ENCODE data around the gene GLMP.

GLMP gene

DNA sequence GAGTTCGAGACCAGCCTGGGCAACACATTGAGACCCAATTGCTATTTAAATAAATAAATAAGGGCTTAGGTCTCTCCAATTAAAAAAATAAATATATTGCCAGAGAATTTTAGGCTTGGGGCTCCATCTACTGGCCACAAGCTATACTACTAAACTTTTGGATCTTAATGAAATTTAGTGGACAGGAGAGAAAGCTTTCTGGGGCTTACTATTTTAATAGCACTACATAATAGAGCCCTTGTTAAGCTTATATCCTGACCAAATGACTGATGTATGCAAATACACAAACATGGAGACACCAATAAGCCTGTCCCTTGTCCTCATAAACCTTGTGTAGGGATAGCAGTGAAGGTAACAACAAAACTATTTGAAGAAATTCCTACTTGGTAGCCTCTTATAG is 24.2 kb upstream of the GLMP start:
- no peaks in the 10 kb centered on the region for H3K4me1 ChIP-seq (ENCODE audit: control insufficient read depth, insufficient read depth, low read length, poor library complexity, severe bottlenecking)
- no peaks in the 10 kb centered on the region for H3K27me3 ChIP-seq (replicated peaks; ENCODE audit: control insufficient read depth, insufficient read depth, low read length, poor library complexity, severe bottlenecking)
- H3K9me3 ChIP-seq (ENCODE audit: control insufficient read depth, low read length) = no peaks in the 10 kb centered on the region
- H3K27ac ChIP-seq (ENCODE audit: insufficient read depth, low read length, poor library complexity, severe bottlenecking) = no peak overlapping the region
- no peak overlapping the region for H3K4me3 ChIP-seq (ENCODE audit: insufficient read depth, low read depth, low read length, poor library complexity, severe bottlenecking)
- H3K36me3 ChIP-seq (ENCODE audit: control insufficient read depth, insufficient read depth, low read length) = peaks cover 78% of the 10 kb centered on the region
- DNase-seq = no peak

DNA sequence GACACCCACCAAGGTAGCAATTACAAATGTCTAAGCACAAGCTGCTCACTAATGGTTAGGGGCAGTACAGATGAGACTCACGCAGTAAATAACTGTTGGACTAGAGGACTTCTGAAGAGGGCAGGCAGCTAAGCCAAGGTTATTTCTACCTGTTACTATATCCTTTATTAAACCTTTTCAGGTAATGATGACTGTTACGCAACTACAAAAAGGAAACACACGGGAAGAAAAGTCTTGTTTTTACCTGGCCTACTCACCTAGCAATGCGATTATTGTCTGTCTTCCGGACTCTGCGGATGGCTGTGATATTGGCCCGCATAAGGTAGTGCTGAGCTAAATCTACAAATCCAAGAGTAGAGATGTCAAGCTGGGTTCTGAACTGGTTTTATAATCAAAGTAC is 21.4 kb upstream of the GLMP start:
- Histone ChIP-seq H3K27ac (ENCODE audit: insufficient read depth, low read length, poor library complexity, severe bottlenecking) (no peak overlapping the region), H3K36me3 (ENCODE audit: control insufficient read depth, insufficient read depth, low read length) (peaks cover 77% of the 10 kb centered on the region), H3K4me3 (ENCODE audit: insufficient read depth, low read depth, low read length, poor library complexity, severe bottlenecking) (no peak overlapping the region), H3K4me1 (ENCODE audit: control insufficient read depth, insufficient read depth, low read length, poor library complexity, severe bottlenecking) (no peaks in the 10 kb centered on the region), H3K27me3 (replicated peaks; ENCODE audit: control insufficient read depth, insufficient read depth, low read length, poor library complexity, severe bottlenecking) (no peaks in the 10 kb centered on the region), H3K9me3 (ENCODE audit: control insufficient read depth, low read length) (no peaks in the 10 kb centered on the region)
- no peak for DNase-seq

DNA sequence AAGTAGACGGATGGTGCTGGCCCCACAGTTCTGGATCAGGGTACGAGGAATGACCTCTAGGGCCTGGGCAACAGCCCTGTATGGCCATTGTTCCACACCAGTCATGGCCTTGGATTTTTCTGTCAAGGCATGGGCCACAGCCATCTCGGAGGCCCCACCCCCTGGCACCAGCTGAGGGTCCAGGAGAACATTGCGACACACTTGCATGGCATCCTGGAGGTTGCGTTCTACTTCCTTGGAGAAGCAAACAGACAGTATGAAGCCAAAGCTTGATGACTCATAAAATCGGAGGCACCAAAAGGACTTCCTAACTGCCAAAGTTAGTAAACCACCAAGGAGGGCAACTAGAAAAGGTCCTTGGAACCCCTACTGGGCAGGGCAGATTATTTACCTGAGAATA is 15.5 kb upstream of the GLMP start:
- Histone ChIP-seq H3K27ac (ENCODE audit: insufficient read depth, low read length, poor library complexity, severe bottlenecking) (no peak overlapping the region), H3K4me3 (ENCODE audit: insufficient read depth, low read depth, low read length, poor library complexity, severe bottlenecking) (no peak overlapping the region), H3K27me3 (replicated peaks; ENCODE audit: control insufficient read depth, insufficient read depth, low read length, poor library complexity, severe bottlenecking) (no peaks in the 10 kb centered on the region), H3K4me1 (ENCODE audit: control insufficient read depth, insufficient read depth, low read length, poor library complexity, severe bottlenecking) (no peaks in the 10 kb centered on the region), H3K36me3 (ENCODE audit: control insufficient read depth, insufficient read depth, low read length) (peaks cover 54% of the 10 kb centered on the region), H3K9me3 (ENCODE audit: control insufficient read depth, low read length) (no peaks in the 10 kb centered on the region)
- no peak for DNase-seq

DNA sequence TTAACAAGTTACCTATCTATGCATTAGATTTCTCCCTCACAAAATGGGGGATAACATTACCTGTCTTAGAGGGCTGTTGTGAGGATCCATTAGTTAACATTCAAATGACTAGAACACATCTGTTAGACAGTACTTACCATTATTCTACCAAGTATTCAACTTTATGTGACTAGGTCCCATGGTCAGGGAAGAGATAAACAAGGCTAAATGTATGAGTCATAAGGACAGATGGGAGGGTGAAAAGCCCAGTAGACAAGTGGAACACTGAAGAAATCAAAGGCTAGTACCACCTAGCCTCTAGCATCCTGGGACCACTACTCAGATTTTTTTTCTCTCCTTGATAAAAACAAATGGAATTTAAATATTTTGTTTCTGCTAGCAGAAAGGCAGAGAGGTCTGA is 12.6 kb upstream of the GLMP start:
- Histone ChIP-seq H3K27me3 (replicated peaks; ENCODE audit: control insufficient read depth, insufficient read depth, low read length, poor library complexity, severe bottlenecking) (no peaks in the 10 kb centered on the region), H3K4me1 (ENCODE audit: control insufficient read depth, insufficient read depth, low read length, poor library complexity, severe bottlenecking) (no peaks in the 10 kb centered on the region), H3K27ac (ENCODE audit: insufficient read depth, low read length, poor library complexity, severe bottlenecking) (no peak overlapping the region), H3K9me3 (ENCODE audit: control insufficient read depth, low read length) (no peaks in the 10 kb centered on the region), H3K36me3 (ENCODE audit: control insufficient read depth, insufficient read depth, low read length) (peaks cover 38% of the 10 kb centered on the region), H3K4me3 (ENCODE audit: insufficient read depth, low read depth, low read length, poor library complexity, severe bottlenecking) (no peak overlapping the region)
- DNase-seq = no peak

DNA sequence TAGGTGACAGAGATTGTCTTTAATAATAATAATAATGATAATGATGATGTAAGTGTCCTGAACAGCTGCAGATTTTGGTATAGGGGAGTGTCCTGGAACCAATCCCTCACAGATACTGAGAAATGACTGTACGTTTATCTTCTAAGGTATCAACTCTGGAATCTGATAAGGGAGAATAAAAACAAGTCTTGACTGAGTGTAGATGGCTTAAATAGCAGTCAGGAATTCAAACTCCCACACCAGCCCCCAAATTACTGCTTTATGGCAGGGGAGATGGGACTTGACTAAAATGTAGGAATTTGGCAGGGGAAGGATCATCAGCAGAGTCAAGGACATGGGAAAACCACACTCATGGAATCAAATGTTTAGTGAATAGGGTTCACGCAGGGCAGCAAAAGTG is 9.7 kb upstream of the GLMP start:
- no peak overlapping the region for H3K27ac ChIP-seq (ENCODE audit: insufficient read depth, low read length, poor library complexity, severe bottlenecking)
- H3K4me1 ChIP-seq (ENCODE audit: control insufficient read depth, insufficient read depth, low read length, poor library complexity, severe bottlenecking) = no peaks in the 10 kb centered on the region
- peaks cover 13% of the 10 kb centered on the region for H3K36me3 ChIP-seq (ENCODE audit: control insufficient read depth, insufficient read depth, low read length)
- no peaks in the 10 kb centered on the region for H3K27me3 ChIP-seq (replicated peaks; ENCODE audit: control insufficient read depth, insufficient read depth, low read length, poor library complexity, severe bottlenecking)
- no peak overlapping the region for H3K4me3 ChIP-seq (ENCODE audit: insufficient read depth, low read depth, low read length, poor library complexity, severe bottlenecking)
- H3K9me3 ChIP-seq (ENCODE audit: control insufficient read depth, low read length) = no peaks in the 10 kb centered on the region
- no peak for DNase-seq

DNA sequence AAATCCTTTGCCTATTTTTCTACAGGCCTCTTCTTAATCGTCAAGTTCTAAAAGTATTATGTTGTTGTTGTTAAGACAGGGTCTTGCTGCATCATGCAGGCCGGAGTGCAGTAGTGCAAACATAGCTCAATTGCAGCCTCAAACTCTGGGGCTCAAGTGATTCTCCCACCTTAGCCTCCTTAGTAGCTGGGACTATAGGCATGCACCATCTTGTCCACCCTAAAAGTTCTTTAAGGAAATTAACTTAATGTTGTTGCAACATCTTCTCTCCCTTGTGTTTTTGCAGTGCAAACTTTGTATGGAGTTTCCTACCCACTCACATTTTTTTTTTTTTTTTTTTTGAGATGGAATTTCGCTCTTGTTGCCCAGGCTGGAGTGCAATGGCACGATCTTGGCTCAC is 7.8 kb upstream of the GLMP start:
- no peak for DNase-seq
- Histone ChIP-seq H3K27ac (ENCODE audit: insufficient read depth, low read length, poor library complexity, severe bottlenecking) (no peak overlapping the region), H3K4me3 (ENCODE audit: insufficient read depth, low read depth, low read length, poor library complexity, severe bottlenecking) (no peak overlapping the region), H3K27me3 (replicated peaks; ENCODE audit: control insufficient read depth, insufficient read depth, low read length, poor library complexity, severe bottlenecking) (no peaks in the 10 kb centered on the region), H3K36me3 (ENCODE audit: control insufficient read depth, insufficient read depth, low read length) (no peaks in the 10 kb centered on the region), H3K4me1 (ENCODE audit: control insufficient read depth, insufficient read depth, low read length, poor library complexity, severe bottlenecking) (no peaks in the 10 kb centered on the region), H3K9me3 (ENCODE audit: control insufficient read depth, low read length) (no peaks in the 10 kb centered on the region)

DNA sequence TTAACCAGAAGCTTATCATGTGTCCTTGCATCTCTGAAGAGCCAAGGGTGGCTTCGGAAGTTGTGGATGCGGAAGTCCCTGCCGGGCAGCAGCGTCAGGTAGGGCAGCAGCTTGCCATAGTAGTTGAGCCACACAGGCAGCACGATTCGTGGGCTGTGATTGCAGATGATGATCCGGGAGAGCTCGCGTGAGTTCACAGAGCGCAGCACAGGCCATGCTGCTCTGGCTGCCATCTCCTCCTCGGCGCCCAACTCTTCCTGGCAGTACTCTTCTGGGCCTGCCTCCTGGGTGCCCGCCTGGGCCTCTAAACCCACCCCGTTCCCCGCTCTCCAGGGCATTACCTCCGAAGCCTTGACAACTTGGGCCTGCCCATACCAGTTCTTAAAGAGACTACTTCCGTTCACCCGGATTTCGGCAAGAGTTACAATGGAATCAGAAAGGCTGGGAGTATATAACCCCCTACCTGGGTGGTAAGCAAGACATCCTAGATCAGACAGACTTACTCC is 3.4 kb upstream of the GLMP start, which contains the start of gene VHLL:
Gene VHLL (minus strand): TSS at position 456 of the 506 bp plus-strand sequence. CDS start 118 bp downstream, at position 338.
- Histone ChIP-seq H3K4me3 (ENCODE audit: insufficient read depth, low read depth, low read length, poor library complexity, severe bottlenecking) (no peak within 1 kb of the TSS), H3K27me3 (replicated peaks; ENCODE audit: control insufficient read depth, insufficient read depth, low read length, poor library complexity, severe bottlenecking) (no peaks in the 10 kb centered on the region), H3K27ac (ENCODE audit: insufficient read depth, low read length, poor library complexity, severe bottlenecking) (no peak within 1 kb of the TSS), H3K4me1 (ENCODE audit: control insufficient read depth, insufficient read depth, low read length, poor library complexity, severe bottlenecking) (peaks cover 13% of the 10 kb centered on the region), H3K9me3 (ENCODE audit: control insufficient read depth, low read length) (no peaks in the 10 kb centered on the region), H3K36me3 (ENCODE audit: control insufficient read depth, insufficient read depth, low read length) (no peaks in the 10 kb centered on the region)
- DNase-seq = no peak

DNA sequence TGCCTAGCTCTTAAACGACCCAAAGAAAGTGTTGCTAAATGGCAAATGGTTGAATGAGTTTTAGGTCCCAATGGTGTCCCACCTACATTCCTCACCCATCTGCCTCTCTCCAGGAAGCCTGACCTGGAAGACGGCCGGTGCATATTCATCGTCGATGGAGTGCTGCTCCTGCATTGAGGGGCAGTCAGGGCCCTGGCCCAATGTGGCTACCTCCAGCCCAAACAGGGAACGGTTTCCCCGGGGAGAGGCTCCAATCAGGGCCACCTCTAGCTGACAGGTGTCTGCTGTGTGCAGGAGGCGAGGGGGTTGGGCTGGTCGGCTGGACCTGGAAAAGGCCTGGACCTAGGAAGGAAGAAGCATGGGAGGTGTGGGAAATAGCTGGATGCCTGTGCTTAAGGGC is 1.6 kb downstream of the GLMP start:
- Histone ChIP-seq H3K9me3 (ENCODE audit: control insufficient read depth, low read length) (no peaks in the 10 kb centered on the region), H3K27me3 (replicated peaks; ENCODE audit: control insufficient read depth, insufficient read depth, low read length, poor library complexity, severe bottlenecking) (no peaks in the 10 kb centered on the region), H3K27ac (ENCODE audit: insufficient read depth, low read length, poor library complexity, severe bottlenecking) (no peak overlapping the region), H3K36me3 (ENCODE audit: control insufficient read depth, insufficient read depth, low read length) (peaks cover 7% of the 10 kb centered on the region), H3K4me1 (ENCODE audit: control insufficient read depth, insufficient read depth, low read length, poor library complexity, severe bottlenecking) (peaks cover 13% of the 10 kb centered on the region), H3K4me3 (ENCODE audit: insufficient read depth, low read depth, low read length, poor library complexity, severe bottlenecking) (no peak overlapping the region)
- DNase-seq = no peak

DNA sequence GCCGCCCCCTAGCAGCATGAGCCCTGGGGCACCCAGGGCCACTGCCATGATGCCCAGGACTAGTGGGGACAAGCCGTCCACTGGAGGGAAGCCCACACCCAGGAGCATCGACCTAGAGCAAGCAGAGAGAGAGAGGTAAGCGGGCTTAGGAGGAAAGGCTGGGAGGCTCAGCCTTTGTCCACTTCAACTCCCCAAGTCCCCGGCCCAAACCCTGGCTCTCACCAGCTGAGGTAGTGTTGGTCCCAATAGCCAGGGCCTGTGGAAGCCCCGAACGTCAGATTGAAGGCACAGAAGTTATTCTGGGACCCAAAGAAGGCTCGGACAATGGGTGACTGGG is 2.4 kb downstream of the GLMP start:
- Histone ChIP-seq H3K27me3 (replicated peaks; ENCODE audit: control insufficient read depth, insufficient read depth, low read length, poor library complexity, severe bottlenecking) (no peaks in the 10 kb centered on the region), H3K4me3 (ENCODE audit: insufficient read depth, low read depth, low read length, poor library complexity, severe bottlenecking) (no peak overlapping the region), H3K9me3 (ENCODE audit: control insufficient read depth, low read length) (no peaks in the 10 kb centered on the region), H3K27ac (ENCODE audit: insufficient read depth, low read length, poor library complexity, severe bottlenecking) (no peak overlapping the region), H3K36me3 (ENCODE audit: control insufficient read depth, insufficient read depth, low read length) (peaks cover 11% of the 10 kb centered on the region), H3K4me1 (ENCODE audit: control insufficient read depth, insufficient read depth, low read length, poor library complexity, severe bottlenecking) (peaks cover 13% of the 10 kb centered on the region)
- DNase-seq = no peak

DNA sequence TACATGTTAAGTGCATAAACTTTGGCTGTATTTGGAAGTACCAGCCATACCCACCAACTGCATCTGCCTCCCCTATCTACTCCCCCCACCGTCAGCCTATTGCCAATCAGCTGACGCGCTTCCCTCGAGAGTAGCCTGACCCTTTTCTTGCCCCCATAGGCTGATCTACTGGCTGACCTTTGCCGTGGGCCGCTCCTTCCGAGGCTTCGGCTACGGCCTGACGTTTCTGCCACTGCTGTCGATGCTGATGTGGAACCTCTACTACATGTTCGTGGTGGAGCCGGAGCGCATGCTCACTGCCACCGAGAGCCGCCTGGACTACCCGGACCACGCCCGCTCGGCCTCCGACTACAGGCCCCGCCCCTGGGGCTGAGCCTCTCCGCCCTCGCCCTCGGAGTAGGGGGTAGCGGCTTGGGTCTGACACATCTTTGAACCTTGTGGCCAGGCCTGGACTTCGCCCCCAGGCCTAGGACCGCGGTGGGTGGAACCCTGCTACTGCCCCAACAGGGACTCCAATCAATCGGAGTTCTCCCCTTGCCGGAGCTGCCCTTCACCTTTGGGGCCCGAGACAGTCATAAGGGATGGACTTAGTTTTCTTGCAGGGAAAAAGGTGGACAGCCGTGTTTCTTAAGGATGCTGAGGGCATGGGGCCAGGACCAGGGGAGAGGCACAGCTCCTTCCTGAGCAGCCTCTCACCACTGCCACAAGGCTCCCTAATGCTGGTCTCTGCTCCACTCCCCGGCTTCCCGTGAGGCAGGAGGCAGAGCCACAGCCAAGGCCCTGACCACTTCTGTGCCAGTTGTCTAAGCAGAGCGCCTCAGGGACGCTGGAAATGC is 4.0 kb downstream of the GLMP start:
- H3K9me3 ChIP-seq (ENCODE audit: control insufficient read depth, low read length) = no peaks in the 10 kb centered on the region
- no peak for DNase-seq
- H3K27ac ChIP-seq (ENCODE audit: insufficient read depth, low read length, poor library complexity, severe bottlenecking) = no peak overlapping the region
- no peak overlapping the region for H3K4me3 ChIP-seq (ENCODE audit: insufficient read depth, low read depth, low read length, poor library complexity, severe bottlenecking)
- peaks cover 13% of the 10 kb centered on the region for H3K4me1 ChIP-seq (ENCODE audit: control insufficient read depth, insufficient read depth, low read length, poor library complexity, severe bottlenecking)
- peaks cover 11% of the 10 kb centered on the region for H3K36me3 ChIP-seq (ENCODE audit: control insufficient read depth, insufficient read depth, low read length)
- no peaks in the 10 kb centered on the region for H3K27me3 ChIP-seq (replicated peaks; ENCODE audit: control insufficient read depth, insufficient read depth, low read length, poor library complexity, severe bottlenecking)
